GM19238 (cell line): Measurements from ENCODE around the gene UNC5A.

ENCODE experiments used
- DNase-seq: peaks from one replicate; pipeline ENCODE4 v3.0.0; 2011; ENCODE audit warnings: low spot score; ENCODE audit not compliant: insufficient read length

Gene UNC5A

GRCh38 chr5:176892663-176893062 lies 82.3 kb downstream of the UNC5A start:
- no peak for DNase-seq

GRCh38 chr5:176894298-176894697 lies 83.9 kb downstream of the UNC5A start:
- DNase-seq: no peak

- DNase-seq: no peak
Measured at GRCh38 chr5:176895831-176896230, 85.5 kb downstream of the UNC5A start.

- DNase-seq: no peak
Measured at GRCh38 chr5:176897263-176897662, 86.9 kb downstream of the UNC5A start.

- DNase-seq: no peak
Measured at GRCh38 chr5:176899296-176899891, 89.0 kb downstream of the UNC5A start, which contains the start of gene HK3. Gene HK3 (minus strand): TSS chr5:176899346. CDS start chr5:176896159, 3,187 bp downstream.

GRCh38 chr5:176899946-176900779 lies 89.8 kb downstream of the UNC5A start:
- DNase-seq: no peak

GRCh38 chr5:176900780-176901204 lies 90.4 kb downstream of the UNC5A start:
- DNase-seq: no peak

GRCh38 chr5:176901260-176902101 lies 91.1 kb downstream of the UNC5A start:
- DNase-seq: no peak

- no peak for DNase-seq
Measured at GRCh38 chr5:176902102-176902814, 91.9 kb downstream of the UNC5A start.

- DNase-seq: no peak
Measured at GRCh38 chr5:176902911-176903664, 92.7 kb downstream of the UNC5A start.

- no peak for DNase-seq
Measured at GRCh38 chr5:176904276-176904675, 93.9 kb downstream of the UNC5A start.

GRCh38 chr5:176906126-176906525 lies 95.8 kb downstream of the UNC5A start:
- DNase-seq: no peak

- DNase-seq: no peak
Measured at GRCh38 chr5:176906796-176907195, 96.4 kb downstream of the UNC5A start.

GRCh38 chr5:176908675-176909368 lies 98.5 kb downstream of the UNC5A start:
- no peak for DNase-seq

- DNase-seq: no peak
Measured at GRCh38 chr5:176912115-176912514, 101.8 kb downstream of the UNC5A start.

GRCh38 chr5:176915906-176916305 lies 105.5 kb downstream of the UNC5A start:
- DNase-seq: no peak

GRCh38 chr5:176916337-176916736 lies 106.0 kb downstream of the UNC5A start:
- no peak for DNase-seq

GRCh38 chr5:176918613-176919012 lies 108.3 kb downstream of the UNC5A start:
- no peak for DNase-seq

GRCh38 chr5:176921714-176922113 lies 111.4 kb downstream of the UNC5A start:
- DNase-seq: no peak

GRCh38 chr5:176922817-176923216 lies 112.5 kb downstream of the UNC5A start:
- no peak for DNase-seq
